Panc1 (cell line): ENCODE results near the gene GAL. TPM values are rescaled to one million over a fixed set of nuclear protein-coding genes. Genes with fewer than 3 reads are reported as not detected.

ENCODE experiments used
- ATAC-seq: fragments of 200-7000 bp; cut with Tn5 transposase; 2 replicates; pipeline ENCODE4 v1.9.1; 2020; ENCODE audit warnings: mild to moderate bottlenecking, moderate library complexity
- BruUV-seq: library from RNA; stranded (reverse); fragments of 400-500 nt; replicated peaks from 2 replicates; lab custom pipeline; 2021; lab: Mats Ljungman, UMichigan
- CTCF ChIA-PET: fragments of 300-600 bp; sonication (Branson Sonifier 250); formaldehyde crosslinking; loops from one replicate; lab custom pipeline; 2022; ENCODE audit warnings: antibody characterized with exemption; lab: Charles Lee
- POLR2A ChIA-PET: fragments of 300-600 bp; sonication (Branson Sonifier 250); formaldehyde crosslinking; loops from one replicate; lab custom pipeline; 2022; ENCODE audit warnings: antibody characterized with exemption; lab: Charles Lee
- DNase-seq: peaks from one replicate; pipeline ENCODE4 v3.0.0-alpha.2; 2010; ENCODE audit warnings: low read depth, low spot score
- H3K27ac ChIP-seq: 2 replicates; pipeline ENCODE4 v1.5.1; 2011; ENCODE audit warnings: mild to moderate bottlenecking, low read length, inconsistent platforms
- H3K27me3 ChIP-seq: fragments of 200-500 bp; sonication (Bioruptor generic); 2 replicates; pipeline ENCODE4 v1.6.0; 2014; ENCODE audit warnings: low read length, inconsistent platforms; ENCODE audit not compliant: control insufficient read depth, insufficient read depth
- H3K36me3 ChIP-seq: fragments of 200-500 bp; sonication (Bioruptor generic); 2 replicates; pipeline ENCODE4 v1.5.1; 2014; ENCODE audit warnings: inconsistent platforms, mild to moderate bottlenecking, low read length, moderate library complexity; ENCODE audit not compliant: control insufficient read depth, insufficient read depth
- H3K4me1 ChIP-seq: 2 replicates; pipeline ENCODE4 v1.5.1; 2011; ENCODE audit warnings: inconsistent platforms, mild to moderate bottlenecking, low read length, moderate library complexity; ENCODE audit not compliant: control insufficient read depth, insufficient read depth
- H3K4me3 ChIP-seq, 2 experiments: 2 replicates each; pipeline ENCODE4 v1.5.1; 2011 to 2012; ENCODE audit warnings: low read depth in 2 of 2, low read length in 2 of 2, mild to moderate bottlenecking in 2 of 2, inconsistent platforms in 1 of 2, moderate library complexity in 1 of 2
- H3K9me3 ChIP-seq: fragments of 200-500 bp; sonication (Bioruptor generic); 2 replicates; pipeline ENCODE4 v1.5.1; 2014; ENCODE audit warnings: low read depth, mild to moderate bottlenecking, inconsistent platforms, low read length, moderate library complexity; ENCODE audit not compliant: control insufficient read depth, insufficient read depth
- CTCF ChIP-seq: fragments of 450-650 bp; IDR thresholded peaks from 2 replicates; pipeline ENCODE4 v1.5.1; 2017; ENCODE audit warnings: mild to moderate bottlenecking
- POLR2AphosphoS5 ChIP-seq: IDR thresholded peaks from 2 replicates; pipeline ENCODE4 v1.6.1; 2012; ENCODE audit warnings: mild to moderate bottlenecking, low read depth, low read length, moderate library complexity
- REST ChIP-seq, 2 experiments: IDR thresholded peaks; 2 replicates each; pipeline ENCODE4 v1.6.1; 2011 to 2012; ENCODE audit warnings: low read depth in 2 of 2, control low read depth in 1 of 2, low read length in 1 of 2, mild to moderate bottlenecking in 1 of 2, moderate library complexity in 1 of 2; ENCODE audit not compliant: insufficient read depth in 1 of 2
- SIN3A ChIP-seq: IDR thresholded peaks from 2 replicates; pipeline ENCODE4 v1.6.1; 2012; ENCODE audit warnings: low read depth, mild to moderate bottlenecking, low read length, moderate library complexity, borderline replicate concordance; ENCODE audit not compliant: insufficient read depth
- TCF7L2 ChIP-seq: IDR thresholded peaks from 2 replicates; pipeline ENCODE4 v1.6.1; 2011; ENCODE audit warnings: mild to moderate bottlenecking, low read depth, low read length, inconsistent platforms
- in situ Hi-C: cut with HindIII; loops from 2 replicates; pipeline ENCODE4 v1.10.0; 2016; ENCODE audit warnings: low sequenced_read_pairs, low pct_unique_long_range_greater_than_20kb
- intact Hi-C: fragments of 100-400 bp; cut with micrococcal nuclease; formaldehyde crosslinking; loops from one replicate; pipeline ENCODE4 v1.10.0; 2022; ENCODE audit not compliant: unreplicated experiment
- total RNA-seq: library from RNA; stranded (reverse); gene quantifications from one replicate; pipeline ENCODE4 v1.2.1, GENCODE V29; 2021; ENCODE audit not compliant: unreplicated experiment

GAL gene
- total RNA-seq, 1 experiment from 2014 or later = 16.5 TPM

- BruUV-seq = no TSS peak
Measured at GRCh38 chr11:68655406-68655805, 28.9 kb upstream of the GAL start.

GRCh38 chr11:68655806-68656205, 28.5 kb upstream of the GAL start:
- H3K9me3 ChIP-seq = no peaks in the 10 kb centered on the region
- ChIA-PET POLR2A (interaction anchor here (0.5 to 0.6 kb wide), 2 partner anchors 87 to 324 kb away, joined by 3 read pairs; no protein-coding TSS in a partner anchor), CTCF (no interaction called here)
- H3K27ac ChIP-seq = no peak overlapping the region
- no peaks in the 10 kb centered on the region for H3K27me3 ChIP-seq
- TF ChIP-seq POLR2AphosphoS5 (no peak), REST (IDR thresholded peaks at IDR 0.05; ENCODE audit: insufficient read depth in 1 of 2, low read depth in 2 of 2, low read length in 1 of 2) (no peak), CTCF (no peak), SIN3A (no peak), TCF7L2 (no peak)
- in situ Hi-C loops = no loop called here
- H3K4me1 ChIP-seq = 0 out of 2 replicates have a peak, but pooled peaks cover 6% of the 10 kb centered on the region
- intact Hi-C loops = no loop called here
- no peak for DNase-seq
- no TSS peak for BruUV-seq
- no peak overlapping the region for H3K4me3 ChIP-seq
- ATAC-seq = no peak
- no peaks in the 10 kb centered on the region for H3K36me3 ChIP-seq

More at GRCh38 chr11:68655406-68655805, 28.9 kb upstream of the GAL start:
- Histone ChIP-seq H3K27me3 (no peaks in the 10 kb centered on the region), H3K36me3 (no peaks in the 10 kb centered on the region), H3K4me1 (0 out of 2 replicates have a peak, but pooled peaks cover 6% of the 10 kb centered on the region), H3K9me3 (no peaks in the 10 kb centered on the region), H3K27ac (no peak overlapping the region), H3K4me3 (no peak overlapping the region)
- no peak for TF ChIP-seq SIN3A
- no peak for TF ChIP-seq TCF7L2
- no peak for TF ChIP-seq CTCF
- no peak for TF ChIP-seq POLR2AphosphoS5
- no peak for TF ChIP-seq REST (IDR thresholded peaks at IDR 0.05; ENCODE audit: insufficient read depth in 1 of 2, low read depth in 2 of 2, low read length in 1 of 2)
- ChIA-PET POLR2A (interaction anchor here (0.5 to 0.6 kb wide), 2 partner anchors 87 to 323 kb away, joined by 3 read pairs; no protein-coding TSS in a partner anchor), CTCF (no interaction called here)
- DNase-seq (no peak), ATAC-seq (no peak)
- intact Hi-C loops (no loop called here), in situ Hi-C loops (no loop called here)
